ENCODE measurements around the gene CASTOR1. TPM values are rescaled to one million over a fixed set of nuclear protein-coding genes. Genes with fewer than 3 reads are reported as not detected.
A peak's percentile ranks its signal among the peaks of the same experiment; 100 is the strongest.

The CASTOR1 gene
- total RNA-seq, 3 donors from 2014 or later = 15.5 to 26.6 (median 20.6) TPM

- intact Hi-C loops (cut with DNase I; ENCODE audit: low total_unique reads) = loop anchor here (1.0 kb wide), 1 partner anchor 103 kb away; no protein-coding TSS in a partner anchor
- Histone ChIP-seq H3K9me3 (no peaks in the 10 kb centered on the region), H3K27ac (peak overlapping the region; percentile 96 to 98), H3K4me3 (peak overlapping the region; percentile 84 to 94 (median 92)), H3K4me1 (peaks cover 16 to 28% of the 10 kb centered on the region in 2 donors), H3K27me3 (no peaks in the 10 kb centered on the region), H3K36me3 (no peaks in the 10 kb centered on the region)
- peak; percentile 83 to 86 for DNase-seq (ENCODE audit: low spot score in 2 of 2)
- peak; percentile 87 to 94 (median 88) for TF ChIP-seq CTCF (IDR thresholded peaks at IDR 0.05)
- peak in 2 of 3 donors; percentile 32 to 67 for TF ChIP-seq POLR2AphosphoS5 (IDR thresholded peaks at IDR 0.05)
- TF ChIP-seq POLR2A (IDR thresholded peaks at IDR 0.05) = peak; percentile 5
These were observed 1.5 kb downstream of the CASTOR1 start for GRCh38 chr22:30287648-30288418.

GRCh38 chr22:30286813-30287647, 2.3 kb downstream of the CASTOR1 start:
- TF ChIP-seq POLR2A (IDR thresholded peaks at IDR 0.05) (no peak), CTCF (IDR thresholded peaks at IDR 0.05) (peak; percentile 77 to 91 (median 88))
- DNase-seq (ENCODE audit: low spot score in 2 of 2) = peak; percentile 48 to 76

GRCh38 chr22:30286331-30286730, 3.0 kb downstream of the CASTOR1 start:
- DNase-seq (ENCODE audit: low spot score in 2 of 2) = no peak
- H3K4me1 ChIP-seq = peaks cover 13 to 22% of the 10 kb centered on the region in 2 donors
- intact Hi-C loops (cut with DNase I; ENCODE audit: low total_unique reads) = no loop called here
- H3K27me3 ChIP-seq = no peaks in the 10 kb centered on the region
- no peaks in the 10 kb centered on the region for H3K36me3 ChIP-seq
- no peak overlapping the region for H3K4me3 ChIP-seq
- no peaks in the 10 kb centered on the region for H3K9me3 ChIP-seq
- TF ChIP-seq POLR2A (IDR thresholded peaks at IDR 0.05) = no peak
- TF ChIP-seq CTCF (IDR thresholded peaks at IDR 0.05) = no peak
- no peak for TF ChIP-seq POLR2AphosphoS5 (IDR thresholded peaks at IDR 0.05)
- no peak overlapping the region for H3K27ac ChIP-seq

More at GRCh38 chr22:30286813-30287647, 2.3 kb downstream of the CASTOR1 start:
- H3K4me1 ChIP-seq = peaks cover 16 to 28% of the 10 kb centered on the region in 2 donors
- H3K9me3 ChIP-seq = no peaks in the 10 kb centered on the region
- H3K27ac ChIP-seq = no peak overlapping the region
- H3K36me3 ChIP-seq = no peaks in the 10 kb centered on the region
- no peak overlapping the region for H3K4me3 ChIP-seq
- H3K27me3 ChIP-seq = no peaks in the 10 kb centered on the region
- intact Hi-C loops (cut with DNase I; ENCODE audit: low total_unique reads) = no loop called here

GRCh38 chr22:30285846-30286200, 3.5 kb downstream of the CASTOR1 start:
- Histone ChIP-seq H3K4me3 (no peak overlapping the region), H3K36me3 (no peaks in the 10 kb centered on the region), H3K27ac (no peak overlapping the region), H3K9me3 (no peaks in the 10 kb centered on the region), H3K27me3 (no peaks in the 10 kb centered on the region), H3K4me1 (peaks cover 8 to 17% of the 10 kb centered on the region in 2 donors)
- no peak for DNase-seq (ENCODE audit: low spot score in 2 of 2)
- TF ChIP-seq CTCF (IDR thresholded peaks at IDR 0.05) = no peak
- no peak for TF ChIP-seq POLR2A (IDR thresholded peaks at IDR 0.05)
- no peak for TF ChIP-seq POLR2AphosphoS5 (IDR thresholded peaks at IDR 0.05)
- intact Hi-C loops (cut with DNase I; ENCODE audit: low total_unique reads) = no loop called here

Measured in breast epithelium (tissue), 4 donors.